T-helper 1 cell treated with Interleukin-12 subunit alpha and Interleukin-12 subunit beta and Interleukin-4 antibody, amounts not matched to agents 30 ng/mL and 1 ng/mL, for 36 hours (primary cell): ENCODE data around the gene MBIP. TPM values are rescaled to one million over a fixed set of nuclear protein-coding genes. Genes with fewer than 3 reads are reported as not detected.

Experiments used
- intact Hi-C: fragments of 100-400 bp; cut with micrococcal nuclease; formaldehyde crosslinking; loops from one replicate; pipeline ENCODE4 v1.15.1; 2024
- total RNA-seq: library from RNA; stranded (reverse); gene quantifications from 2 replicates; pipeline ENCODE4 v1.2.3, GENCODE V29; 2022

The MBIP gene
- total RNA-seq, 1 donor from 2014 or later: 20.8 TPM

GRCh38 chr14:36270191-36270590 lies 50.2 kb downstream of the MBIP start:
- intact Hi-C loops: no loop called here

DNA sequence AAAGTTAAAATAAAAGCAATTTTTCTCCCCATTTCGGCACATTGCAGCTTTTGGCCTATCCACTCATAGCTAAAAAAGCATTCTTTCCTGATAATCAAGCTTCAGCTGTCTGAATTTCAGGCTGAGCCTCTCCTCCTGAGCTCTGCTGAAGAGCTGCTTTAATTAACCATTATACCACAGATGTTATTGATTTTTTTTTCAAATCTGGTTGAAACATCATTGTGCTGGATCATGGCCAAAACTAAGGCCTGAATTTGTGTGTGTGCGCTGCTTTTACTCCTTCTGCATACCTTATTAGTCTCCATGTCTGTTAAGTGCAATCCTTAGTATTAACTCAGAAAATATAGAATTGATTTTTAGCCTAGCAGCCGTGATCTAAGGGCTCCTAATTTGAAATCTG lies 52.3 kb downstream of the MBIP start:
- intact Hi-C loops: no loop called here

DNA sequence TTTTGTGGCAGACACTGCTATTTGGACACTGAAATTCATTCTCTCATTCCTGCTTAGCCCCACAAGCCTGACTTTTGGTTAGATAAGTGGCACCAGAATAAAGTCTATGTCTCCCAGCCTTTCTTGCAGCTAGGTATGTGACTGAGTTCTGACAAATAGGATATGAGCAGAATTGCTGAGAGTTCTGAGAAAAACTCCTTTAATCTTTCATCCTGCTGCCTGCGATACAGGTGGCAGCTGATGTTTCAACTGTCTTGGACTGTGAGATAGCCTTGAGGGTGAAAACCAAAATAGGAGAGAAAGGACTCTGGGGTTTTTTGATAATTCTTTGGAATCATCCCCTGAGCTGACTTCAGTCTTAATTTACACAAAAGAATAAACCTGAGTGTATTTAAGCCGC lies 55.8 kb downstream of the MBIP start:
- intact Hi-C loops: no loop called here

GRCh38 chr14:36264107-36264506 lies 56.3 kb downstream of the MBIP start:
- intact Hi-C loops: no loop called here

GRCh38 chr14:36260970-36261640 lies 59.3 kb downstream of the MBIP start:
- intact Hi-C loops: no loop called here

- intact Hi-C loops: no loop called here
Measured at GRCh38 chr14:36258241-36258640, 62.2 kb downstream of the MBIP start.

DNA sequence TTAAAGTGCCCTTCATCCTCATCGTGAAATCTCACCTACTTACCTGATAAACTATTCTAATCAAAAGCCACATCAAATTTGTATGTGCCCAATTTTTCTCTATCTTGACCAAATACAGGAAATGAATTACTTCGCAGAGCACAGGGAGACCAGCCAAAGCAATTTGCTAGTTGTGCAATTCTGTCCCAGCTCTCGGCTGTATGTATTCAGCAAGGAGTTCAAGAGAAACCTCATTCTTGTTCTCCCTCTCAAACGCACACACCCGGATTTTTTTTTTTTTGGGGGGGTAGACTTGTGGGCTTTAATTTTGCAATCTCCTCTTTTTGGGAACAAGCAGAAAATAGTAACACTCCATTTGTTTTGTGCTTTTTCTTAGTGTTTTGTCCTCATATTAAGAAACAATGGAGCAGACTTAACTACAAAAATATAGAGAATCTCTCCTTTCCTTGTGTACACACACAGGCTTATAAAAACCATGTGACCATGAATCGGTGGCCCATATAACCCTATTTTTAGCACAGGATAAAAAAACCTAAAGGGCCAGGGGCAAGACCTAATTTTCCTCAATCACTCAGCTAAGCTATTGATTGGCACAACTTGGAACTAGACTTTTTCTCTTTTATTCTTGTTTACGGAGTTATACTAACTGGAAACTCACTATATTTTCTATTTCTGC lies 64.2 kb downstream of the MBIP start:
- intact Hi-C loops: no loop called here

- intact Hi-C loops: no loop called here
Measured at GRCh38 chr14:36254020-36254624, 66.3 kb downstream of the MBIP start.

Other genes starting within 250 kb of the MBIP start
- not detected in 2 replicates for gene PTCSC3, start 143.9 kb downstream of the MBIP start, total RNA-seq
- not detected in 2 replicates for gene NKX2-1, start 199.6 kb upstream of the MBIP start, total RNA-seq